T-helper 1 cell treated with Interleukin-12 subunit alpha and Interleukin-12 subunit beta and Interleukin-4 antibody, amounts not matched to agents 30 ng/mL and 1 ng/mL, for 36 hours (primary cell): ENCODE results near the gene KRT85. TPM values are rescaled to one million over a fixed set of nuclear protein-coding genes. Genes with fewer than 3 reads are reported as not detected.

Experiments
- total RNA-seq: library from RNA; stranded (reverse); gene quantifications from 2 replicates; pipeline ENCODE4 v1.2.3, GENCODE V29; 2022

Gene KRT85
- total RNA-seq, 1 donor from 2014 or later = not detected

Other genes with a start within 250 kb of the KRT85 start
- gene KRT80, start 175.5 kb downstream of the KRT85 start, total RNA-seq = not detected in 2 replicates
- 53.6 and 56.8 TPM in 2 replicates for gene KRT7, start 134.2 kb downstream of the KRT85 start, total RNA-seq
- 1.9 and 3.4 TPM in 2 replicates for gene KRT86, start 92.8 kb downstream of the KRT85 start, total RNA-seq
- not detected in 2 replicates for gene KRT81, start 75.9 kb downstream of the KRT85 start, total RNA-seq
- gene KRT83, start 46.1 kb downstream of the KRT85 start, total RNA-seq = not detected in 2 replicates
- not detected in 2 replicates for gene KRT84, start 18.2 kb upstream of the KRT85 start, total RNA-seq
- gene KRT82, start 38.9 kb upstream of the KRT85 start, total RNA-seq = not detected in 2 replicates
- gene KRT75, start 66.9 kb upstream of the KRT85 start, total RNA-seq = not detected in 2 replicates
- not detected in 2 replicates for gene KRT6B, start 84.7 kb upstream of the KRT85 start, total RNA-seq
- not detected in 2 replicates for gene KRT6C, start 106.3 kb upstream of the KRT85 start, total RNA-seq
- not detected in 2 replicates for gene KRT6A, start 125.8 kb upstream of the KRT85 start, total RNA-seq
- gene KRT5, start 152.9 kb upstream of the KRT85 start, total RNA-seq = not detected in 2 replicates
- not detected in 2 replicates for gene KRT71, start 185.7 kb upstream of the KRT85 start, total RNA-seq
- gene KRT74, start 206.4 kb upstream of the KRT85 start, total RNA-seq = not detected in 2 replicates
- 1.6 and 1.7 TPM in 2 replicates for gene KRT72, start 234.0 kb upstream of the KRT85 start, total RNA-seq